NCI-H2227 (cell line): Measurements from ENCODE around the gene CTU2.
"Not testable (repeated sequence)": the region's sequence is repeated elsewhere in the genome, so short reads cannot be mapped to it uniquely, and the experiment has no call there.

ENCODE experiments used
- DNase-seq: peaks from one replicate; lab custom pipeline; 2025; ENCODE audit not compliant: unreplicated experiment; lab: John Stamatoyannopoulos, UW

The CTU2 gene

DNA sequence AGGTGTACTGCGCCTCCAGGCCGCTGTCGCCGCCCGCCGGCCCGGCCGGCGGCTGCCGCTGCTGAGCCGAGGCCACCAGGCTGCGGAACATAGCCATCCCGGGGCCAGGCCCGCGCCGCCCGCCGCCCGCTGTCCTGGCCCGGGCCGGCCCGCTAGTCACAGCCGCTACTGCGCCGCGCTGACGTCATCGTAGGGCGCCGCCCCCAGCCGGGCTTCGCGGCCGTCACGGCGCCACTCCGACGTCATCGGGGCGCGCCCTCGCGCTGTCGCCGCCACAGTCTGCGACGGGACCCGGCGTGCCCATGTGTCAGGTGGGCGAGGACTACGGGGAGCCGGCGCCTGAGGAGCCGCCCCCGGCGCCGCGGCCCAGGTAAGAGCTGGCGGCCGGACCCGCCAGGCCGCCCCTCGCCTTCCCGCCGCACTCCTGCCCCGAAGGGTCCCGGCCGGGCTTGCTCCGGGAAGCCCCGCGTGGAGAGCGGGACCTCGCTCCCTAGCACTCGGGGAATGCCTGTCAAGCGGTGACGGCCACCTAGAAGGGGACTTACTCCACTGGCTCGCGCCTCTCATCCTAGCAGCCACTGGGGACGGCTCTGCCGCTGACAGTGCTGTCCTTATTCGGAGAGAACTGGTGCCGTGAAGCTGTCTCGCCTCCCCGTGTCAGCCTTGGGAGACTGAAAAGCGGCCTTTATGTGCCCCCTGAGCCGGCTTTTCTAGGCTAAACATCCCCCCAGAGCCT, at the start of gene CTU2, which contains the start of gene RNF166:
TSS of gene CTU2 (plus strand) at position 275 of the 736 bp plus-strand sequence. CDS start at position 303, 28 bp downstream.
TSS of gene RNF166 (minus strand) at position 180 of the 736 bp plus-strand sequence. CDS start at position 97, 83 bp downstream.
- peak; percentile 90 for DNase-seq

DNA sequence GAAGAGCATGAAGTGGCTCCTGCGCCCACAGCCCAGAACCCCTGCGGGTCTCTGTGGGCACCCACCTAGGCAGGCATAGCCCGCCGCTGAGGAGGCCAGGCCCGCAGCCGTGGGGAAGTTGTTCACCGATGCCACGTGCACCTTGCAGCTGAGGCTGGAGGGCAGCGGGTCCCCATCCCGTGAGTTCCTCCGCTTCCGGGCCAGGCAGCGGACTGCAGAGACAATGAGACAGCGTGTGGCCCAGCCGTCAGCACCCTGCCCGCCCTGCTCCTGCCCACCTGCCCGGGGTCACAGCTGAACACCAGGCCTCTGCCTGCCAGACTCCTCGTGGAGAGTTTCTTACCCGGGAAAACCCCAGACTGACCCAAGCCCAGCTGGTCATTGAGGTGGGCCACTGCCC, 48.9 kb upstream of the CTU2 start:
- no peak for DNase-seq

DNA sequence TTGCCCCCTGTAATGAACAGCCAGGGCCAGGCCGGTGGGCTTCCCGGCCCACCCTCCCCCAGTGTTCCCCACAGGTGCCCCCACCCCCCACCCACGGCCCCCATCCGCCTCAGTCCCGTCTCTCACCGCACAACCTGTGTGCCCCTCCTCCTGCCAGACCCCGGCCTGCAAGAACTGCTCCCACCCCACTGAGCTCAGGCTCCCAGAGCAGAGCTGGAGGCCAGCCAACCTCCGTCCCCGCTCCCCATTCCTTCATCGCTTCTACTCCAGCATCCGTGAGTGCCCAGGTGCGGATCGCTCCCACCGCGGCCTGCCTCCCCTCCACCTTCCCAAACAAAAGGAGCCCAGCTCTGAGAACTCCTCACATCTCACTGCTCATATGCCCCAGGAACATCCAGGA, 47.6 kb upstream of the CTU2 start:
- no peak for DNase-seq

DNA sequence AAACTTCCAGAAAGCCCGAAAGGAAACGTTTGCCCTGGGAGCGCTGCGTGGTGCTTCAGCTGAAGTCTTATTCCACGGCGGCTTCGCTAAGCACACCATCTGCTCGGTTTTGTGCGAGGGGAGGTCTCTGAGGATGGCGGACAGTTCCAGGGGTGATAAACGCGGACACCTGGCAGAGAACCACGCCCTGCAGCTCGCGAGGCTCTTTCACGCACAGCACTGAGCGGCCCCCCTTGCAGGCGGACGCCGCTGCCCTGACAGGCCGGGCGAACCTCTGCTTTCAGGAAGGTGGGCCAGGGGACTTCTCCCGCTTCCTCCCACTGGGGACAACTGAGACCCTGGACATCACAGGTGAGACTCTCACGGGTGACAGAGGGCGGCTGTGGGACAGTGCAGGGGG, 47.1 kb upstream of the CTU2 start:
- DNase-seq, result no peak

DNA sequence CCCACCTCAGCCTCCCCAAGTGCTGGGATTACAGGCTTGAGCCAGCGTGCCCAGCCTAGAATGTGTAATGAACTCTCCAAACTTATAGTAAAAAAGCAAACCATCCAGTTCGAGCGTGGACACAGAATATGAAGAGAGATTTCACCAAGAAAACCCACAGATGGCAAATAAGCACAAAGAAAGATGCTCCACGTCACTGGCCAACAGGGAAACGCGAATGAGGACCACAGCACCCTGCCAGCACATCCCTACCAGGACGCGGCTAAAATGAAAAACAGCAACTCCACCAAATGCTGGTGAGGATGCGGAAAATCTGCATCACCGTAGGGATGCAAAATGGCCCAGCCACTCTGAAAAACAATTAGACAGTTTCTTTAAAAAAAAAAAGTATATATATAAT, 44.8 kb upstream of the CTU2 start:
- no peak for DNase-seq

DNA sequence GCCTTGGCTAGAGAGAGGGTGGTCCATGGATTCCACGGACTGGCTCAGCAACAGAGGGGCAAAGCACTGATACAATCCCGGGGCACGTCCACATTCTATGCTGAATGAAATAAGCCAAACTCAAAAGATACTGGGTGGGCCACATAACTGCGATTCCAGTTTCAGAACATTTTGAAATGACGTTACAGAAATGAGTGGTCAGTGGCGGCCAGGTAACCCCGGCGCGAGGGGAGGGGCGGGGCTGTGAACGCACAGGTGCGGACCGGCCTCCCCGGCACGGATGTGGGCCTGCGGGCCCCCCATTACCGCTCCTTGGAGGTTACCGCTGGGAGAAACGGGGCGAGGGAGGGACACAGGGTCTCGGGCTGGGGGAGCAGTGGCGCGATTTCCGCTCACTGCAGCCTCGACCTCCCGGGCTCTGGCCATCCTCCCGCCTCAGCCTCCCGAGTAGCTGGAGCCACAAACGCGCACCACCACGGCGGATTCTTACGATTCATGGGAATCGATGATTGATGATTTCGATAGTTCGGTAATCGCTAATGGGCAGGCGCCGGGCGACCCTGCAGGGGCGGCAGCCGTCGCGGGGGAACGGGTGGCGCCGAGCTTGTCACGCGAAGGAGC, 44.0 kb upstream of the CTU2 start:
- DNase-seq, result no peak

DNA sequence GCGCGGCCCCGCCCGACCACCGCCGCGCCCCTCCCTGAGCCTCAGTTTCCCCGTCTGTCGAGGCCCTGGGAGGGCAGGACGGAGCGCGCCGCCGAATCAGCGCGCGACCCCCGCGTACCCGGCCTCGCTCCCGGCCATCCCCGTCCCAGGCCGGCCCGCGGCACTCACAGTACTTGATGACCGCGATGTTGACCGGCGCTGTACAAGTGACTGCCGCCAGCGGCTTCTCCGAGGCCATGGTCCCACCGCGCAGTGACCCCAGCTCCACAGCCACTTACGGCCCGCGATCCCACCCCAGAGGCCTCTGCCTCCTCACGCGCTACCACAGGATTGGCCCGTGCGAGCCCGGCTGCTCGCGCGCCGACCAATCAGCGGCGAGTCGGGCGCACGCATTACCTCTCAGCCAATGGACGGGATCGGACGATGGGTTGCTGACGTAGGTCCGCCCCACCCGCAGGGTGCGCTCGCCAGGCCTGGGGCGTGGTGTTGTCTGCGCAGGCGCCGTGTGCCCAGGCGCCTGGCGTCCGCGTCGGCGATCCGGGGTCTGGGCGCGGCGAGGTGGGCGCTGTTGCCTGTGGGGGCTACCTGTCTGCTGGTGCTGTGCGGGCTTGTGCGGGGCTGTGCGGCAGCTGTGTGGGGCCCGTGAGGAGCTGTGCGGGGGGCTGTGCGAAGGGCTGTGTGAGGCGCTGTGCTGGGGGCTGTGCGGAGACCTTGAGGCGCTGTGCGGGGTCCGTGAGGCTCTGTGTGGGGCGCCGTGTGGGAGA, 43.3 kb upstream of the CTU2 start, which contains the start of gene MVD:
TSS of gene MVD (minus strand) at position 249 of the 764 bp plus-strand sequence. CDS start at position 238, 11 bp downstream.
- DNase-seq, result peak; percentile 97

DNA sequence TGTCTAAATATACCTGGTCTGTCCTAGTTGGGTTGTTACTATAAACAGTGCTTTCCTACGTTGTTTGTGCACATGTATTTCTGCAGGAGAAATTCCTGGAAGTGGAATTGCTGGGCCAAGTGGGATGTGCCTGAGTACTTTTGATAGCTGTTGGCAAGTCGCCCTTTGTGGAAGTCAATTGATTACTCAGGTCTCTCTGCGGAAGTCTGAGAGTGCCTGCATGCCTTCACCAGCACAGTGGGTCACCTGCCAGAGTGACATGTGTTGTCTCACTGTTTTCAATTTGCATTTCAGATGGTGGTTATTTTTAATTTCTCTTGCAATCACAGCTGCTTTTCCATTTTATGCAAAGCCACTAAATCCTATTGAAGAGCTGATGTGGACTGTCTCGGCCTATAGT, 41.2 kb upstream of the CTU2 start:
- no peak for DNase-seq

DNA sequence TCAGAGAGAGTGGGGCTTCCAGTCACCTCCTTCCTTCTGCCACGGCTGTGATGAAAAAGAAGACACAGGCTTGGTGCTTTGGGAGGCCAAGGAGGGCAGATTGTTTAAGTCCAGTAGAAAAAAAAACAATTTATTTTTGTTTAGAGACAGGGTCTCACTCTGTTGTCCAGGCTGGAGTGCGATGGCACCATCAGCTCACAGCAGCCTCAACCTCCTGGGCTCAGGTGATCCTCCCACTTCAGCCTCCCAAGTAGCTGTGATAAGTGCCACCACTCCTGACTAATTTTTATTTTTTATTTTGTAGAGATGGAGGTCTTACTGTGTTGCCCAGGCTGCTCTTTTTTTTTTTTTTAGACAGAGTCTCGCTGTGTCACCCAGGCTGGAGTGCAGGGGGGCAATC, 40.7 kb upstream of the CTU2 start:
- DNase-seq, result no peak

DNA sequence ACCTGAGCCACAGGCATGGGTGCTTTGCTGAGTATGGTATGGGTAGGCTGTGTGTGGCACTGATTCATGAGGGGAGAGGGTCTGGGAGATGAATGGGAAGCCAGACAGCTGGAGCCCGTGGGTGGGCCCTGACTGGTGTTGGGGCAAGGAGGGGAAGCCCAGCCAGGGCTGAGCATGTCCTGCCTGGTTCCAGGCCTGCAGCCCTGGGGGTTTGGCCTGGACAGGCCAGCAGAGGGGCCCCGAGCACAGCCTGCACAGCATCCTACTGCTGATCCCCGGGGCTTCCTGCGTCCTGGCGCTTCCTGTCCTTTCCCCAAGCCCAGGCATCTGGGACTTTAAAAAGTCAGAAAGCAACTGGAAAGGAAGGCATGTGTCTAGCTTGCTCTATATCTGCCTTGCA, 38.8 kb upstream of the CTU2 start:
- DNase-seq, result no peak

DNA sequence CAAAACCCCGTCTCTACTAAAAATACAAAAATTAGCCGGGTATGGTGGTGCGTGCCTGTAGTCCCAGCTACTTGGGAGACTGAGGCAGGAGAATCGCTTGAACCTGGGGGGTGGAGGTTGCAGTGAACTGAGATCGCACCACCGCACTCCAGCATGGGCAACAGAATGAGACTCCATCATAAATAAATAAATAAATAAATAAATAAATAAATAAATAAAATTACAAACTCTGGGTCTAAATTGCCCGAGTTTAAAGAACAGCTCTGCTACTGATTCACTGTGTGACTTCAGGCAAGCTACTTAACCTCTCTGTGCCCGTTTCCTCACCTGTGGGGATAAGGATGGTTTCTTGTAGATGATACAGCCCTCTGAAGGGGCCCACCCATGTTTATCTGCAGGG, 36.8 kb upstream of the CTU2 start:
- DNase-seq, result not testable (repeated sequence)

DNA sequence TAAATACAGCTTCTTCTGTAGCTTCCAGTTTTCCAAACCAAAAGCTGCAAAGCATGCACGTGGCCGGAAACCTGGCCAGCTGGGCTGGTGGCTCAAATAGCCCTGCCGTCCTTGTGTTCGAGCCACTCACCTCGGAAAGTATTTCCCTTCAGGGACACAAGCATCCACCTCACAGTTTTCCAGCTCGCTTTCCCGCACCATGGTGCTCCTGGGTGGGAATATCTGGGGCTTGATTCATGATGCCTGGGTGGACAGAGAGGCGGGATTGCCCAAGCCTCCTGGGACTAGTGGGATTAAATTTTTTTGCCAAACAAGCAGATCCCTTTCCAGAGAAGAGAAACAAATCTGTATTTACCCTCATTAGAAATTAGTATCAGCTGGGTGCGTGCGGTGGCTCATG, 36.3 kb upstream of the CTU2 start:
- no peak for DNase-seq

DNA sequence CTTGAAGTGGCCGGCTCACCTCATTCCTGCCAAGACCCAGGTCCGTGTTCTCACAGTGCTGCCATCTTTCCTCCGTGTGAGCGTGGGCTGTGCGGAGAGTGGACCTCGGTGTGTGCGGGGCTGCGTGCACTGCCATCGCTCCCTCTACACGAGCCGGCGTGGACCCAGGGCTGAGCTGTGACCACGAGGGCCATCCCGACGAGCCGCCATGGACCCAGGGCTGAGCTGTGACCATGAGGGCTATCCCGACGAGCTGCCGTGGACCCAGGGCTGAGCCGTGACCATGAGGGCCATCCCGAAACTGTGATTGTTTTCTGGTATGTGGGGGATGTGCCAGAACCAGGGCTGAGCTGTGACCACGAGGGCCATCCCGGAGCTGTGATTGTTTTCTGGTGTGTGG, 34.5 kb upstream of the CTU2 start:
- no peak for DNase-seq

DNA sequence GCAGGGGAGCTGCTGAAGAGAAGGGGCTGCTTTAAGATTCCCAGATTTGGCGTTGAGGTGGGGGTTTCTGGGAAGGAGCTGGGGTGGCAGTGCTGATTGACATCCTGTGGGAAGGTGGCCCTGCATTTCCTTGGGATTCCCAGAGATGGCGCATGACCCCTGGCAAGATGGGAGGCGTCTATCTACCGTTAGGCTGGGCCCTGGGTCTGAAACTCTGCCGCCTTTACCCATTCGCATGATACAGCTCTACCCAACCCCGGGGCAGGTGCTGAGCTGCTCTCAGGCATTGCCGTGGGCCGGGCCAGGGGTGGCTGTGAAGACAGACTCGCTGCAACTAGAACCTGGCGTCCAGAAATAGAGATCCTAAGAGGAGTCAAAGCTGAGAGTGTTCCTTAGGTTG, 33.5 kb upstream of the CTU2 start:
- DNase-seq, result no peak

DNA sequence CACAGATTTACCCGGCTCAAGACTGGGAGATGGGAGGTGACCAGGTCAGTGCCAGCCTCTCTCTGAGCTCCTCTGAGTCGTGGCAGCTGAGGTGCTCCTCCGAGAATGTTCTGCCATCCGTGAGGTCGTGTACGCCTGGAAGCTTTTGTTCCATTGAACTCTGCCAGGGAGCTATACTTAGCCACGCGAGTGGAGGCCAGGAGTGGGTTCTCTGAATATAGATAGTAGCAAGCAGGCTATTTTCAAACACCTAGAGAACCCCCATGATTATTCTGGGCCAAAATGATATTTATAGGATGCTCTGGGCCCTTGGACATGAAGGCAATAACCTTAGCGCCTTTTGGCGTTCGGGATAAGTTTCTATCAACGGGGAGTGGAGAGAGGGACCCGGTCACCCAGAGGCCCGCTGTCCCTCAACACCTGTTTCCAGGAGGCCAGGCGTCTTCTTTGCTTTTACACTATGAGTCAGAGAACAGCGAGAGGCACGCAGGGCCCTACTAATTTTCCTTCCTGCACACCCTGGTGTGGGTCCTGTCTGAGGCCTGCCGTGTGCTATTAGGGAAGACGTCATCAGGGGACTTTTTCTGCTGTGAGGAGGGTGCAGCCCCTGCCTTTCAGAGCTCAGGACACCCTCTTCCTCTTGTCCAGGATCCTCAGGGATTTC, 32.5 kb upstream of the CTU2 start:
- DNase-seq, result no peak

DNA sequence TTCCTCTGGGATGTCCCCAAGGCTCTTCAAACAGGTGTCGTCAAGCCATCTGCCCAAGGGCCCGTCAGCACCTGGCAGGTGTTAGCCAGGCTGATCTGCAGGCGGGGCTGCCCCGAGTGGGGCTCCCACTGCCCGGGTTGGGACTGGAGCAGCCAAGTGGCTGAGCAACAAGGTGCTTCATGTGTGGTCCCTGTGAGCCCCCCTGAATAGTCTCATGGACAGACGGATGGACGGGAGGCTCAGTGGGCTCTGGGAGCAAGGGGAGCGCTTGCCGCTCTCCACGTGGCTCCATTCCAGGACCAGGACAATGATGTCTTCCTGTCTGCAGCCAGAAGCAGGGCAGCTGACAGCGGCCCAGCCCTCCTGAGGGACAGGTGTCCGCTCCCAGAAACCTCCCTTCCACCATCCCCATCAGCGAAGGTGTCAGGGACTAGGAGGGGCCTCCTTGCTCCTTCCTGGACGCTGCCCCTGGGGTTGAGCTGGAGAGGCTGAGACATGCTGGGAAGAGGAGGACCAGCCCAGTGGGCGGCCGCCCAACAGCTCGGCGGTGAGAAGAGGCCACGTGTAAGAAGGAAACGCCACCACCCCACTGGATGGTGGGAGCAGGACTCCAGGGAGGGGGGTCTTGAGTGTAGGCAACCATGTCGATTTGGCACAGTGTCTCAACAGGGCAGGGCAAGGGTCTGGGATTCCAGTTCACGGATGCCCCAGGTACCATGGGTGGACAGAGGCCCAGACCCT, 29.6 kb upstream of the CTU2 start:
- no peak for DNase-seq

DNA sequence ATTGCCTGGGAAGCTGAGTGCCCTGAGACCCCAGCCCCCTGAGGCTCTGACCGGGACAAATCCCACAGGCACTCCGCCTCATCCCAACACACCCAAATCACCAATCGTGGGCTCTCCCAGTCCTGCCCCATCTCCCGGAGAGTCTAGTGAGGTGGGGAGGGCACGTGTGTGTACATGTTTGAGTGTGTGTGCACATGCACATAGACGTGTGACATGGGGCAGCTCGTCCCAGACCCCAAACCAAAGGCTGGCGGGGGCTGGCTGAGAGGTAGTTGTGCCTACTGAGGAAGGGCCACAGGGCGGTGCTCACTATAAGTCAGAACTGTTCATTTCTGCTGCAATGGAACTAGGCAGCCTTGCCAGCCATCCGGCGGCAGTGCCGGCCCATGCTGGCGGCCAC, 28.6 kb upstream of the CTU2 start:
- no peak for DNase-seq

DNA sequence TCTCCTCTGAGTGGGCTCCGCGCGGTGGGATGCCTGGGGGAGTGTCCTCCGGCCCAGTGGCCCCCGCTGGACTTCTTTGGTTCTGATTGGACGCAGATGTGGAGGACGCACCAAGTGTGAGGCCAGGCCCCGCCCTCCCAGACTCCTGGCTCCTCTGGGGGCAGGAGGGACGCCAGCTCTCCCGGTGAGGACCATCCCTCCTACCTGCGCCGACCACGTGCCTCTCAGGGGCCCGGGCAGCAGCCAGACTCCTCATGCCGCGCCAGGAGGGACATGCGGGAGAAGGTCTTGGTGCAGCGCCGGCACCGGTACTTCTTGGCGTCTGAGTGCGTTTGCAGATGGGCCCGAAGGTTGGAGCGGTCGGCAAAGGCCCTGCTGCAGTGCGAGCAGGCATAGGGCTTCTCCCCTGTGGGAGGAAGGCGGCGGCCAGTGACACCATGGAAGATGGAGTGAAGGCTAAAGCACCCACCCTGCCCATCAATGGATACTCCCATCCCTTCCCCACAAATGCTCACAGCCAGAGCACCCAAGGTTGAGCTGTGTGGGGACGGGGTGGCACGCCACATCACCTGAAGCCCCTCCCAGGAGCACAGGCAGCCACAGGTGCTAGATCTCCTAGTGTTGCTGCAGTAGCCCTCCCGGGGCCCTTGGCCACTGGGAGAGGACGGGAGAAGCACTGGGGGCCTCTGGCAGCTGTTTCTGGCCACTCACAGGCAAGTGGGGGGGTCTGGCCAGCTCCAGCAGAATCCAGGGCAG, 27.9 kb upstream of the CTU2 start:
- no peak for DNase-seq

DNA sequence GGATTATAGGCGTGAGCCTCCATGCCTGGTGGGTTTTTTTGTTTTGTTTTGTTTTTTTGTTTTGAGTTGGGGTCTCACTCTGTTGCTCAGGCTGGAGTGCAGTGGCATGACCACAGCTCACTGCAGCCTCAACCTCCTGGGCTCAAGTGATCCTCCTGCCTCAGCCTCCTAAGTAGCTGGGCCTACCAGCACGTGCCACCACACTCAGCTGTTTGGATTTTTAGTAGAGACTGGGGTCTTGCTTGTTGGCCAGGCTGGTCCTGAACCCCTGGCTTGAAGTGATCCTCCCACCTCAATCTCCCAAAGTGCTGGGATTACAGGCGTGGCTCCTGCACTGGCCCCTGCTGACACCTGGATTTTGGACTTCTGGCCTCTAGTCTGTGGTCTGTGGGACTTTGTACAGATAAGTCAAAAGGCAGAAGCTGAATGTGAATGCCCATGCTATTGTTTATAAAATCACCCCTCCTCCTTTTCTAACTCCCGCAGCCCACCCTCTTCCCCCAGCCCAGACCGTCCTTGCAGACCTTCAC, 25.7 kb upstream of the CTU2 start:
- DNase-seq, result no peak
